NCI-H2107 treated with DMSO at 0.1 percent for 48 hours (cell line): ENCODE results near the gene TLR10.
"Not testable (repeated sequence)": the region's sequence is repeated elsewhere in the genome, so short reads cannot be mapped to it uniquely, and the experiment has no call there.

Experiments used
- DNase-seq: peaks from one replicate; lab custom pipeline; 2025; ENCODE audit not compliant: unreplicated experiment; lab: John Stamatoyannopoulos, UW

The TLR10 gene

DNA sequence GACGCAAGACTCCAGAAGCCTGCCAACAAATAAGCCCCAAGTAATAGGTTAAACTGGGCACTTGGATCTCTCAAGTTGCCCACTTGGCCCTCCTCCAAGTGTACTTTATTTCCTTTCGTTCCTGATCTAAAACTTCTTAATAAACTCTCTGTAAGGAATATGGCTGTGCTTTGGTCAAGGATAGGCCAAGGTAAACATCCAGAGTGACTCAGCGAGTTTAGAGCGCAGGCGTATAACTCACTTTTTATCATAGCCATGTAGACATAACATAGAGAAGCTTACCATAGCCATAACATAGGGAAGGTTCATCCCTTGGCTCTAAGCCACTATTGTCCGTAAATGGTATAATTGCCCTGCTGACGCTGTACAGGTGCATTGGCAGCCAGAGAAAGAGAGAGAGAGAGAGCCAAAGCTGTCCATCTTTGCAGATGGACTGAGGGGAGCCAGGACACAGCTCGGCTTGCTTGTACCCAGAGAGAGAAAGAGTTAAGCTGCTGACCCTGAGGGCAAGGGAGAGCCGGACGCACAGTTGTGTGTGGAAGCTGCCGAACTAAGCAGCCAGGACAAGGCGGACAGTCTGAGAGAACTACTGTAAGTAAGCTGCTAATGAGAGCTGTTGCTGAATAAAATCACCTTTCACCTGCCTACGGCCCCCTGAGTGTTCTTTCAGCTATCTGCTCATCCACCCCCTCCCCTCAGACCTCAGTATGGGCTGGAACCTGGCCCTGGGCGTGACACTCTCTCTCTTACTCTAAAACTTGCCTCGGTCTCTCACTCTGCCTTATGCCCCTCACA is 20.0 kb upstream of the TLR10 start:
- no peak for DNase-seq

DNA sequence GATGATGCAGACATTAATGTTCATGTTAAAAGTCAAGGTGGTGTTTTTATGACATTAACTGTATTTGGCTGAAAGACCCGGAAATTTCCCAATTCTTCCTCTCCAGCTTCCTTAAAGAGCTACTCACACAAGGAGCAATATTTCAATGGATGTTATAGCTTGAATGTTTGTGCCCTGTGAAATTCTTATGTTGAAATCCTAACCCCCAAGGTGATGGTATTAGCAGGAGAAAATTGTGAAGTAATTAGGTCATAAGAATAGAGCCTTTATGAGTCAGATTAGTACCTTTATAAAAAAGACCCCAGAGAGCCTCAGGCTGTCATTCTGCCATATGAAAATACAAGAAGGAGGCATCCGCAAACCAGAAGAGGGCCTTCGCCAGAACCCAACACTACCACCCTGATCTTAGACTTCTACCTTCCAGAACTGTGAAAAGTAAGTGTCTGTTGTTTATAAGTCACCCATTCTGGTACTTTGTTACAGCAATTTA is 18.2 kb upstream of the TLR10 start:
- no peak for DNase-seq

DNA sequence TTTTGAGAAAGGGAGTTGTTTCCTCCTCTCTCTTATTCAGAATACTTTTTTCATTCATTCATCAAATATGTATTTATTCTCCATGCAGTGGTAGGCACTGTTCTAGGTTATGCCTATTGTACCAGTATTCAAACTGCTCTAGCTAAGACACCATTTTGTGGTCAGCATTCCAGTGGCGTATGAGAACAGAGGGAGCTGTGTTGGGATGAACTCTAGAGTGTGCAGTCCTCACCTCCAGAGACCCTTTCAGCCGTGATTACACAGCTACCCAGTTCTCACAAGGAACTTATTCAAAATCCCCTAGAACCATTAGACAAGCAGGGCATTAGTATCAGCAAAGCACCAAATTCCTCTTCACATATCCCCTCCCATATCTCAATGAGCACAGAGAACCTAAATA is 17.6 kb upstream of the TLR10 start:
- no peak for DNase-seq

DNA sequence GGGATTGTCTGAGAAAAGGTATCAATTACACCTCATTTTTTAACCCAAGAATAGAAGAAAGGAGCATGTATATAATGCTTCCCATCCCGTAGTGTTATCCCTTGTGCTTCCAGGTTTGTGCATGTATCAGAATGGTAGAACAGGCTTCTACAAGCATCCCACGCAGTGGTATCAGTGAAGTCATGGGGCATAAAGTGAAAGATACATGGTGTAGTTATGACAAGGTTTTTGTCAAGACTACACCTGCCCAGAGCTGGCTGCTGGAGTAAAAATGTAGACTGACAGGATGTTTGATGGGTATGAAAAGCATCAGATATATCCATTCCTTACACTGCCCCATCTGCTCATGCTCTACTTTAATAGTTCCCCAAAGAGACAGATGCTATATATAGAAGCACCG is 12.3 kb upstream of the TLR10 start:
- no peak for DNase-seq

DNA sequence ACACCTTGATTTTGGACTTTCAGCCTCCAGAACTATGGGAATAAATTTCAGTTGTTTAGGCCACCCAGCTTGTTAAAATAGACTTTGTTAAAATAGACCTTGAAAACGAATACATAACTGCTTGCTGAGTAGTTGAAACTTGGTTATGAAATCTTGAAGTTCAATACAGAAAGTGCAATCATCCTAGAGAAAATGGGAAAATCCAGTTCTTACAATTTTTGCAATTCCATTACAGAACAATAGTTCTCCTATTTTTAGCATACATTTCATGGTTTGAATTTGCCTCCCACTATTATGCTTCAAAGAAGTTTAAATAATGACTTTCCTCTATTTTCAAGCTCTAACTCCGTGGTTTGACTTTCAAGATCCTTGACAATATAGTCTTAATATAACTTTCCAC is 11.3 kb upstream of the TLR10 start:
- no peak for DNase-seq

DNA sequence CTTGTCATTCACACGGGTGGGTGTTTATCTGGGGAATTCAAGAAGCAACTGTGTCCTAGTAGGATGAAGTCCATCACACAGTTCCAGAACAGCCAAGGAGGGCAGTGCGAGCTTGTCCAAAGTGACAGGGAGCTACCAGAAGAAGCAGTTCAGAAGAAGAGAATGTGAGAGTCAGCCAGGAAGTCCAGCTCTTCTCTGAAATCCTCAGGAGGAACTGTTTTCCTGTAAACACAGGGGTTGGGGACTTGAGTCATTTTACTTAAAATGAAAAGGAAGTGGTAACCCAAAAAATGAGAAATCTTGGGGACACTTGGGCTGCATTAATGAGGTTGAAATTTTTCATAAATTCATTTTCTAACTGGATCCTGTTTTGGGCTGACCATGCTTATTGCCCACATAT is 8.2 kb upstream of the TLR10 start:
- no peak for DNase-seq

DNA sequence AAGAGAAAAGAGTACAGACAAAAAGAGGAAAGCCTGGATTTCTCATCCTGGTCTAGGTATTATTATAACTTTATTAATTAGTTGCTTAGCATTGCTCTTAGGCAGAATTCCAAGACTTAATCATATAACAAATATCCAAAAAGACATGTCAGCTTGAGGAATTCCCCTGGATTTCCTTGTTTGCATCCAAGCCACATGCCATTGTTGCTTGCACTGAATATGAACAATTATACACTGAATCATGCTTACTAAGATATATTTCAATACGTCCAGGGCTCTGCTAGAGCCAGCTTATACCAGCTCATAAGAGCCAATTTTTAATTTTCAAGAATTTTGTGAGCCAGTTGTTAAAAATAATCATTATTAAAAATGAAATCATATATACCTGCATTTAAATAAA is 5.5 kb upstream of the TLR10 start:
- no peak for DNase-seq

DNA sequence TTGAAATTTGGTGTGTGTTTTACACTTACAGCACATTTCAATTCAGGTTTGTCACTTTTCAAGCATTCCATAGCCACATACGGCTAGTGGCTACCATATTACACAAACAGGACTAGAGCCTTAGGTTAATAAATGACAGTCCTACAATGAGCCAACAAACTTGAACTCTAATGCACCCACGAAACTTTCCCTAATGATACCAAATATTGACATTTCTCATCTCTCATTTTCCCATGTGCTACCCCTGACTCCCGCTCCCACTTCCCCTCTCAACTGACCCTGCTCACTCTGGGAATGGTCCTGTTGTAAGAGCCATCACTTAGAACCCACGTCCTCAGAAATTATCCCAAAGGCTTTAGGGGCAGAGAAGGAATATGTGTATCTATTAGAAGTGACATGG is 4.9 kb upstream of the TLR10 start:
- DNase-seq = no peak

DNA sequence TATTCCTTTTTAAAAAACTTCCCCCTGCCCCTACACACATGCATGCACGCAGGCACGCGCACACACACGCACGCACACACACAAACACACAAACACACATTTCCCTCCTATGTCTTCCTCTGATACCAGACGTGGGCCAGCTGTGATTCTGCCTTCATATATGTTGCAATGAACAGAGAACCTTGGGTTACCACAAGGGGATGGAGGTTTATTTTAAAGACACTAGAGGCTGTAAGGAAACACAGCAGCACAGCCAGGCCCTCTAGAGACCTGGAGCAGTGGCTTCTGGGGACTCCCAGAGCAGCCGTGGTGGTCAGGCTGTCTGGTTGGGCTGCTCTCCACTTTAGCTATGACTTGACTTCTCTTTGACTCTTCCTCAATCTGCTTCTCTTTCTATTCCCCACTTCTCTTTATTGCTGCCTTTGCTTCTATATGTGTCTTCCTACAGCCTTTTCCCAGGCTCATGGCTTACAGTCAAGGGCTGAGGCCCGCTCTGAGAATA is 3.2 kb upstream of the TLR10 start:
- DNase-seq = no peak

DNA sequence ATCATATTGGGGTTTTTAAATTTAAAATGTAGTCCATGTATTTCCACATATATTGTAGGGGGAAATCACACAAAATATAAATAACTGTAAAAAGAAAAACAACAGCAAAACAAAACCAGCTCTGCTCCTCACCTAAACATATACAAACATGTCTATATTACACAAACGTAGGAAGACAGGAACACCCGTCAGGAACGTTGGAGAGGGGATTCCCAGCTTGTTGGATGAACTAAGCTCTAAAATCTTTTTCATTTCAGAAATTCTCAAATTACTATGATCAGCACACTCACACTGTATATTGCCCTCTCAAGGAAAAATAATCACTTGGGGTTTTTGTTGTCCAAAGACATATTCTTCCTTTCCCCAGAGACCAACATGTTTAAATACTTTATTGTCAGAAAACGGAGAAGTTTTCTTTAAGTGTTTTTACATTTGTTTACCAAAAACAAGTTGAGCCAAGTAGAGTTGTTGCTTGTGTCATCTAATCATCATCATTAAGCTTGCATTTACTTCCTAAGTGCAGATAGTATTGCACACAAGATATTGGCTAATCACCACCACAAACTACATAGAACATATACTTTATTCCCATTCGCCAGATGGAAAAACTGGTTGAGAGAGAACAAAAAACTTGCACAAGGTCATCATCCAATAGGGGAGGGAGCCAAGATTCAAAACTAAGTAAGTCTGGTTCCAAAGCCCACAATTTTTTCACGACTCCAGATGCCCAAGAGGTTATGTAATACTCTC is 2.4 kb upstream of the TLR10 start:
- no peak for DNase-seq

DNA sequence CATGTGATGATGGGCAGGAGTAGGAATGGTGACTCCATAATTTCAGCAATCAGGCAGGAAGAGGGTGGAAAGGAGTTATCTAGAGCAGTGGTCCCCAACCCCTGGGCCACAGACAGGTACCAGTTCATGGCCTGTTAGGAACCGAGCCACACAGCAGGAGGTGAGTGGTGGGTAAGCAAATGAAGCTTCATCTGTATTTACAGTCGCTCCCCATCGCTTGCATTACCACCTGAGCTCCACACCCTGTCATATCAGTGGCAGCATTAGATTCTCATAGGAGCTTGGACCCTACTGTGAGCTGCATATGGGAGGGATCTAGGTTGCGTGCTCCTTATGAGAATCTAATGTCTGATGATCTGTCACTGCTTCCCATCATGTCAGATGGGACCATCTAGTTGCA is 1.4 kb upstream of the TLR10 start:
- no peak for DNase-seq

DNA sequence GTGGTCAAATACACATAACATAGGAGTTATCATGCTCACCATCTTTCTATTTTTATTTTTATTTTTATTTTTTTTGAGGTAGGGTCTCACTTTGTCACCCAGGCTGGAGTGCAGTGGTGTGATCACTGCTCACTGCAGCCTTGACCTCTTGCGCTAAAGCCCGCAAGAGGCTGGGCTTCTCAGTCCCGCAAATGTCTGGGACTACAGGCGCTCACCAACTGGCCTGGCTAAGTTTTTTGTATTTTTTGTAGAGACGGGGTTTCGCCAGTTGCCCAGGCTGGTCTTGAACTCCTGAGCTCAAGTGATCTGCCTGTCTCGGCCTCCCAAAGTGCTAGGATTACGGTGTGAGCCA is 295 bp upstream of the TLR10 start:
- DNase-seq = no peak

DNA sequence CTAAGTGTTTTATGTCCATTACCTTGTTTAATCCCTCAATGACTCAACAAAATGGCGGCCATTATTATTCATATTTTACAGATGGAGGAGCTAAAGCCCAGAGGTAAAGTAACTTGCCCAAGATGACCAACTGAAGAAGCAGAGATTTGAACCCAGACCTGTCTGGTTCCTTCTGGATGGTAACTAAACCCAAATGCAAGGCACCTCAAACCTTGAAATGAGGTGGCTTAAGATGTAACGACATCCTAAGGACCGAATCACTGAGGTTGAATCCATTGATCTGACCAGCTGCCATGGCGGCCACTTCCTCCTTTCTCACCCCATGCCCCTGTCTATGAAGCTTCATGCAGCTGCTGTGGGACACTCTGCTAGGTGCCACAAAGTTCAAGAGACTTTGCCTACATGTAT is 932 bp downstream of the TLR10 start:
- DNase-seq = no peak

DNA sequence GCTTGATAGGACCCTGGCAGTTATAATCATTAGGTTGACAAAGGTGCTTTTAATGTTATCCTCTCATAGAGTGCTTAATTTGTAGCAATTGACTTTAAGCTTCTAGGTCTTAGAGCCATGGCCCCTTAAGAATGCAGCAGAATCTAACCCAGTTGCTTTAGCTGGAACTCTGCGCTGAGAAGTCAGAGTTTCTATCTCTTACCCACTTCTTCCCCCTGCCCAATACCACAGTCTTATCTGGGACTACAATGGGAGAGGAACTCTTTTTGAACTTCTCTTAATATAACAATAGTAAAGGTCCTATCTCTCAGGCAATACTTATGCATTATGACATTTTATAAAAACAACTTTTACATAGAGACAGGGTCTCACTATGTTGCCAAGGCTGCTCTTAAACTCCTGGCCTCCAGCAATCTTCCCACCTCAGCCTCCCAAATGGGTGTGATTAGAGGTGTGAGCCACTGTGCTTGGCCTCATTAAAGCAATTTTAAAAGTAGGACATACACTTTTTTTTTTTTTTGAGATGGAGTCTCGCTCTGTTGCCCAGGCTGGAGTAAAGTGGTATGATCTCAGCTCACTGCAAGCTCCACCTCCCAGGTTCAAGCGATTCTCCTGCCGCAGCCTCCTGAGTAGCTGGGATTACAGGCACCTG is 1.8 kb downstream of the TLR10 start:
- DNase-seq = no peak

DNA sequence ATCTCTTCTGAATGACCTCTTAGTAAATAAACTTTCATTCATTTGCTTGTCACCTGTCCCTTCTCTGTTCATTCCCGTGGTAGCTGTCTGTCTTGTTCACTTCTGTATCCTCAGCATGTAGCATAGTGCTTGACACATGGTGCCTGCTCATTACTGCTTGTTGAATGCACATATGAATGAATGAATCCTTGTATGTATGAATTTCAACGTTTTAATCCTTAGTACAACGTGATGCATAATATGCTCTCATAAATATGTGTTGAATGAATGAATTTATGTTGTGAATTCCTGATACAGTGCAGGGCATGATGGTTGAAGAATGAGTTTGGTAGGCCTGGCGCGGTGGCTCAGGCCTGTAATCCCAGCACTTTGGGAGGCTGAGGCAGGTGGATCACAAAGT is 3.0 kb downstream of the TLR10 start:
- no peak for DNase-seq

DNA sequence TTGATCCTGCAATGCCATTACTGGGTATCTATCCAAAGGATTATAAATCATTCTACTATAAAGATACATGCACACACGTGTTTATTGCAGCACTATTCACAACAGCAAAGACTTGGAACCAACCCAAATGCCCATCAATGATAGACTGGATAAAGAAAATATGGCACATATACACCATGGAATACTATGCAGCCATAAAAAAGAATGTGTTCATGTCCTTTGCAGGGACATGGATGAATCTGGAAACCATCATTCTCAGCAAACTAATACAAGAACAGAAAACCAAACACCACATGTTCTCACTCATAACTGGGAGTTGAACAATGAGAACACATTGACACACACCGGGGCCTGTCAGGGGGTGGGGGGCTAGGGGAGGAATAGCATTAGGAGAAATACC is 4.9 kb downstream of the TLR10 start:
- not testable (repeated sequence) for DNase-seq

DNA sequence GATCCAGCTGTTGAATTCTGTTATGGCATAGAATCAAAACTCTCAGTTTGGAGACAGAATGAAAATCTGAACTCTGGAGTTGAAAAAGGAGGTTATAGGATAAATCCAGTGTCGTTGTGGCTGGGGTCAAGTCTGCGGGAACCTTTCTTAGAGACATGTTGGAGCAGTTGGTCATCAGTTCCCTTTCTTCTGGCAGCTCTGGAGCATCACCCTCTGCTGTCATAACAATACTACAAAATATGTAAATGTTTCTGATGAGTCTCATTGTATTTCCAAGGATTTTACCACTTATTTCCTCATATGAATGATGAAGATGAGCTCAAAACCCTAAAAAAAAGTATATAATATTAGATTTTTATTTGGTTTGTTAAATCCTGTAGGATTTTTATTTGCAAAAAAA is 7.5 kb downstream of the TLR10 start:
- DNase-seq = no peak

DNA sequence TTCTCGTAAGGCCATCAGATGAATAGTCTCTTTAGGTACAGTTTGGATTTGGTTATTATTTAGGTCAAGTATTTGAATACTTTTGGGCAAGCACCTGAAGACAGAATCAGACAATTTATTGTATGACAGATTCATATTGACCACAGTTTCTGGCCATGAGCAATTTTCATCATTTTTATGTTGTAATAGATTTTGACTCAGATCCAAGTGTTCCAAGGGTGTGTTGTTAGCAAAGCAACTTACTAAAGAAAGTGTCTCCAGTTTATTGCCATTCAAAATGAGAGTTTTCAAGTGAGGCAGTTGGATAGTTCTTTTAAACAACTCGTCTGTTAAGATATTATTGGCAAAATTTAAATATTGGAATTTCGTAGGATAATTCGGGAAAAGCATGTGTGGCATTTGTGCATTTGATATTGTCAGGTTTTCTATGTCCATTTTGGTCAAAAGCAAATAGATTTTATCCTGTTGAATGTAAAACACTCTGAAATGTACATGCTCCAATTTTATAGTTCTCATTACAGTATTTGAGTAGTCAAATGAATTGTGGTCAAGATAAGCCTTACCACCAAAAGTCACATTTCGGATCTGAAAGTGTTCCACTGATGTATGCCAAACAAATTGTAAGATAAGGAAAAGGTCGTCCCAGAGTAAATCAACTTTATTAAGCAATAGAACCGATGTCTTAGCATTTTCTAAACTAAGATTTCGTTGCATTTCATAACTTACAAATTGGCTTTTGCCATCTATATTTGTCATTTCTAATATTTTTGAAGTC is 8.4 kb downstream of the TLR10 start:
- DNase-seq = no peak

DNA sequence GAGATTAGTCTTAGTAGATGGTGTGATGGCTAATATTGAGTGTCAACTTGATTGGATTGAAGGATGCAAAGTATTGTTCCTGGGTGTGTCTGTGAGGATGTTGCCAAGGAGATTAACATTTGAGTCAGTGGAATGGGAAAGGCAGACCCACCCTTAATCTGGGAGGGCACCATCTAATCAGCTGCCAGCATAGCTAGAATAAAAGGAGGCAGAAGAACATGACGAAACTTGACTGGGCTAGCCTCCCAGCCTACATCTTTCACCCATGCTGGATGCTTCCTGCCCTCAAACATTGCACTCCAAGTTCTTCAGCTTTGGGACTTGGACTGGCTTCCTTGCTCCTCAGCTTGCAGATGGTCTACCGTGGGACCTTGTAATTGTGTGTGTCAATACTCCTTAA is 12.5 kb downstream of the TLR10 start:
- DNase-seq = not testable (repeated sequence)

DNA sequence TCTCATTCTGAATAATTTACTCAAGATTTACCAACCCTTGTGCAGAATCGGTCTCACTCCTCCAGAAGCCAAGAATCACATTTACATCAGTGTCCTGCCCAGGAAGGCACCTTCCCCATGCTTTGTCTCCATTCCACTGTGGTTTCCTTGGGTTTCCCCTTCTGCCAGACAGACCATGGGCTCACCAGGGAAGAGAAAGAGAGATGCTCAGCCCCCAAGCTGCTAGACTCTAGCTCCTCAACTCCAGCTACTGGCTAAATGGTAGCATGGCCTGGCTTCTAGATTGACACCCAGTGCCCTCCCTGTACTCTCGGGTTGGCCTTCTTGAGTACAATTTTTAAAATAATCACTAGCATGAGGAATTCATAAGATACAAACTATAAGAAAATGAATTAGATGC is 12.9 kb downstream of the TLR10 start:
- no peak for DNase-seq

DNA sequence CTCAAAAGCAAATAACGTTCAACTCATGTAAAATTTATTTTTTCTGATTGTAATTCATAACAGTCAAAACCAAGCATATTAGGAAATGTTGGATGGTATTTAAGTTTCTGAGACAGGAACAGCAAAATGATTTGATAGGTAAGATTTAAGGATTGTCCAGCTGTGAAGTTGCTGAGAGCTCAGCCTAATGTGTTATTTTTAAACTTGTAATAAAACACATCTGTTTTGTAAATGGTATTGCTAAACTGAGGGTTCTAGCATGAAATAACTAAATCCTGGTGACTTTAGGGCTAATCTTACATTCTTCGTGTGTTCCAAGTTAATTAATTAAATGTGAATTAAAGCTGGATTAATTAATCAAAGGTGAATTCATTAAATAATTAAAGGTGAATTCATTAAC is 13.3 kb downstream of the TLR10 start:
- DNase-seq = no peak
